ENCODE data around the gene ATP10A.

- TF ChIP-seq CTCF (IDR thresholded peaks at IDR 0.05), result no peak
- TF ChIP-seq POLR2AphosphoS5 (IDR thresholded peaks at IDR 0.05), result no peak
Measured at GRCh38 chr15:25838191-25838870, 24.8 kb downstream of the ATP10A start.
